MM.1S (cell line): ENCODE measurements around the gene DRD3.

Experiments
- DNase-seq: peaks from one replicate; pipeline ENCODE4 v3.0.0-alpha.2; 2015
- H2AFZ ChIP-seq: fragments of 300-600 bp; sonication (generic); 2 replicates; pipeline ENCODE4 v1.6.0; 2016; ENCODE audit warnings: antibody characterized with exemption, low read length
- H3F3A ChIP-seq: fragments of 300-600 bp; sonication (generic); 2 replicates; pipeline ENCODE4 v1.6.1; 2016; ENCODE audit warnings: mild to moderate bottlenecking, antibody characterized with exemption, low read length, moderate library complexity, mixed read lengths; ENCODE audit not compliant: insufficient read depth
- H3K27ac ChIP-seq: fragments of 300-600 bp; sonication (generic); 2 replicates; pipeline ENCODE4 v1.5.1; 2016; ENCODE audit warnings: mild to moderate bottlenecking, low read length
- H3K27me3 ChIP-seq: fragments of 300-600 bp; sonication (generic); replicated peaks from 2 replicates; pipeline ENCODE4 v1.6.0; 2016; ENCODE audit warnings: low read length; ENCODE audit not compliant: insufficient read depth
- H3K36me3 ChIP-seq: fragments of 300-600 bp; sonication (generic); replicated peaks from 2 replicates; pipeline ENCODE4 v1.6.1; 2016; ENCODE audit warnings: mild to moderate bottlenecking, low read length, mixed read lengths; ENCODE audit not compliant: insufficient read depth
- H3K4me1 ChIP-seq: fragments of 300-600 bp; sonication (generic); 2 replicates; pipeline ENCODE4 v1.6.1; 2016; ENCODE audit warnings: low read length, mixed read lengths
- H3K4me2 ChIP-seq: fragments of 300-600 bp; sonication (generic); 2 replicates; pipeline ENCODE4 v1.6.0; 2016; ENCODE audit warnings: low read depth, low read length
- H3K4me3 ChIP-seq: fragments of 300-600 bp; sonication (generic); 2 replicates; pipeline ENCODE4 v1.5.1; 2016; ENCODE audit warnings: low read length, mixed read lengths
- H3K79me2 ChIP-seq: fragments of 300-600 bp; sonication (generic); 2 replicates; pipeline ENCODE4 v1.6.1; 2016; ENCODE audit warnings: mixed run types, low read length, mixed read lengths
- H3K9ac ChIP-seq: fragments of 300-600 bp; sonication (generic); 2 replicates; pipeline ENCODE4 v1.6.1; 2016; ENCODE audit warnings: low read length, mixed read lengths
- H3K9me2 ChIP-seq: fragments of 300-600 bp; sonication (generic); replicated peaks from 2 replicates; pipeline ENCODE4 v1.6.1; 2016; ENCODE audit warnings: mild to moderate bottlenecking, low read length, mixed read lengths; ENCODE audit not compliant: insufficient read depth
- H3K9me3 ChIP-seq: fragments of 300-600 bp; sonication (generic); replicated peaks from 2 replicates; pipeline ENCODE4 v1.6.1; 2016; ENCODE audit warnings: mild to moderate bottlenecking, low read length, mixed read lengths; ENCODE audit not compliant: insufficient read depth
- H4K20me1 ChIP-seq: fragments of 300-600 bp; sonication (generic); 2 replicates; pipeline ENCODE4 v1.6.1; 2016; ENCODE audit warnings: mild to moderate bottlenecking, low read length, moderate library complexity, mixed read lengths; ENCODE audit not compliant: insufficient read depth
- EZH2 ChIP-seq: fragments of 300-600 bp; sonication (generic); optimal IDR thresholded peaks from 2 replicates; pipeline ENCODE3; 2017; ENCODE audit warnings: low read depth, mild to moderate bottlenecking, antibody characterized with exemption, low read length, mixed read lengths
- EZH2phosphoT487 ChIP-seq: fragments of 300-600 bp; sonication (generic); IDR thresholded peaks from 2 replicates; pipeline ENCODE4 v1.6.1; 2018; ENCODE audit warnings: antibody characterized with exemption, low read length
- TF ChIP-seq, protein P1 (sequence below): fragments of 300-600 bp; sonication (generic); IDR thresholded peaks from 2 replicates; pipeline ENCODE4 v1.5.1; 2016; ENCODE audit warnings: antibody characterized with exemption, low read length, mixed read lengths

Gene DRD3

DNA sequence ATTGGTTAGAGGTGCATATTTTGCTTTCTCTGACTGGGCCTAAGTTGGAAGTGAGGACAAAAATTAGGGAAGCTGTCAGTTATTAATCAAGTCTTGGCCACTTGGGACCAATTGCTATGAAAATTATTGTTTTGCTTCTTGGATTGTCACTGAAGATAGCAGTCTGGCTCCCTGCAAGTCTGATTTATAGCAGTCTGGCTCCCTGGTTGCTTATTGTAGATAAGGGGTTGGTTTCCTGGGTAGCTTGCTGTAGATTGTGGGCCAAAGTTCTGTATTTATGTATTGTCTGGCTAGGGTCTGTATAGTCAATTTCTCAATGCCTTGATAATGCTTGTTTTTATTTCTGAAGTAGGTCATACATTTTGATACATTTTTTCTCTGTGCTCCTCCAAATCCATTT, 13.3 kb upstream of the DRD3 start:
- H3K4me1 ChIP-seq, result no peaks in the 10 kb centered on the region
- no peaks in the 10 kb centered on the region for H3K27me3 ChIP-seq
- H3K9me3 ChIP-seq, result no peaks in the 10 kb centered on the region
- no peak overlapping the region for H3K4me3 ChIP-seq
- TF ChIP-seq EZH2phosphoT487 (no peak), EZH2 (no peak)
- TF ChIP-seq, protein P1, sequence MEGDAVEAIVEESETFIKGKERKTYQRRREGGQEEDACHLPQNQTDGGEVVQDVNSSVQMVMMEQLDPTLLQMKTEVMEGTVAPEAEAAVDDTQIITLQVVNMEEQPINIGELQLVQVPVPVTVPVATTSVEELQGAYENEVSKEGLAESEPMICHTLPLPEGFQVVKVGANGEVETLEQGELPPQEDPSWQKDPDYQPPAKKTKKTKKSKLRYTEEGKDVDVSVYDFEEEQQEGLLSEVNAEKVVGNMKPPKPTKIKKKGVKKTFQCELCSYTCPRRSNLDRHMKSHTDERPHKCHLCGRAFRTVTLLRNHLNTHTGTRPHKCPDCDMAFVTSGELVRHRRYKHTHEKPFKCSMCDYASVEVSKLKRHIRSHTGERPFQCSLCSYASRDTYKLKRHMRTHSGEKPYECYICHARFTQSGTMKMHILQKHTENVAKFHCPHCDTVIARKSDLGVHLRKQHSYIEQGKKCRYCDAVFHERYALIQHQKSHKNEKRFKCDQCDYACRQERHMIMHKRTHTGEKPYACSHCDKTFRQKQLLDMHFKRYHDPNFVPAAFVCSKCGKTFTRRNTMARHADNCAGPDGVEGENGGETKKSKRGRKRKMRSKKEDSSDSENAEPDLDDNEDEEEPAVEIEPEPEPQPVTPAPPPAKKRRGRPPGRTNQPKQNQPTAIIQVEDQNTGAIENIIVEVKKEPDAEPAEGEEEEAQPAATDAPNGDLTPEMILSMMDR, result no peak
- H4K20me1 ChIP-seq, result no peaks in the 10 kb centered on the region
- no peak for DNase-seq
- H3K4me2 ChIP-seq, result no peak overlapping the region
- H3K9me2 ChIP-seq, result no peaks in the 10 kb centered on the region
- no peak overlapping the region for H3K9ac ChIP-seq
- no peak overlapping the region for H3K27ac ChIP-seq
- no peaks in the 10 kb centered on the region for H3F3A ChIP-seq
- no peaks in the 10 kb centered on the region for H3K36me3 ChIP-seq
- H2AFZ ChIP-seq, result no peak overlapping the region
- no peaks in the 10 kb centered on the region for H3K79me2 ChIP-seq

DNA sequence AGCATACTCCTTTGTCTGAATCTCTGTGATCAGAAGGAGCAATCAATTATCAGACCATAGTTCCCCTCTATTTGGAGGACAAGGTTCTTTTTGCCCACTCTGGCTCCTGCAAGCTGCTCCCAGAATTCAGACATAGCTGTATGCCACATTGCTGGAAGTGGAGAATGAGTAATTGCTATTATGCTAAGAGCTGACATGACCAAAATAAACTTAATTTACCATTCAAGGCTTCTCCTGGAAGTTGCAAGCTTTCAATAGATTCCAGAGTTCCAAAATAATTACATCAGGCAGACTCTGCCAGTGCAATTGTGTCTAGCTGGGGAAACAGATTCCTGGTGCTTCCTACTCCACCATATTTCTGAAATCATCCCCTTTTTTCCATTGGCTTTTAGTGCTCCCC, 7.6 kb upstream of the DRD3 start:
- H3F3A ChIP-seq, result no peaks in the 10 kb centered on the region
- no peaks in the 10 kb centered on the region for H3K36me3 ChIP-seq
- H4K20me1 ChIP-seq, result no peaks in the 10 kb centered on the region
- H3K27me3 ChIP-seq, result no peaks in the 10 kb centered on the region
- no peak overlapping the region for H3K9ac ChIP-seq
- no peaks in the 10 kb centered on the region for H3K9me3 ChIP-seq
- H3K79me2 ChIP-seq, result no peaks in the 10 kb centered on the region
- no peak for DNase-seq
- H3K4me3 ChIP-seq, result no peak overlapping the region
- no peak overlapping the region for H3K4me2 ChIP-seq
- H3K27ac ChIP-seq, result no peak overlapping the region
- no peaks in the 10 kb centered on the region for H3K9me2 ChIP-seq
- H3K4me1 ChIP-seq, result no peaks in the 10 kb centered on the region
- TF ChIP-seq EZH2phosphoT487, result no peak
- TF ChIP-seq, protein P1, result no peak
- no peak for TF ChIP-seq EZH2
- no peak overlapping the region for H2AFZ ChIP-seq

DNA sequence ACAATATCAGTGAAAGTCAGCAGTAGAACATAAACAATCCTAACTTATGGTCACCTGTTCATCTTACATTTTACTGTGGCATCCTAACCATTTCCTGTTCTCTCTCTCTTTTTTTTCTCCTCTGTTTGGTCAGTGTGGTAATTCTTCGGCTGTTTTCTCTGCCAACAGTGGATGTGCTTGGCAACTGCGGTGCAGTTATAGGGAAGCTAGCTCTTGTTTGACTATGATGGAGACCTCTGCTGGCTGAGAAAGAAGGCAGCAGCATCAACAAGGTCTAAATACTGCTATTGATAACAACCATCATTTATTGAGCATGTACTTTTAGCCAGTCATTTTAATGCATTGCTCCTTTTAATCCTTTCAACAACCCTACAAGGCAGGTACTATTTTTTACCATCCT, 723 bp upstream of the DRD3 start:
- no peaks in the 10 kb centered on the region for H4K20me1 ChIP-seq
- no peak for DNase-seq
- no peaks in the 10 kb centered on the region for H3K79me2 ChIP-seq
- no peak overlapping the region for H3K27ac ChIP-seq
- no peak overlapping the region for H3K4me3 ChIP-seq
- no peaks in the 10 kb centered on the region for H3K27me3 ChIP-seq
- no peaks in the 10 kb centered on the region for H3K9me2 ChIP-seq
- TF ChIP-seq EZH2 (no peak), EZH2phosphoT487 (no peak)
- TF ChIP-seq, protein P1, result peak; percentile 41
- H3K4me2 ChIP-seq, result no peak overlapping the region
- no peaks in the 10 kb centered on the region for H3F3A ChIP-seq
- no peak overlapping the region for H2AFZ ChIP-seq
- H3K4me1 ChIP-seq, result no peaks in the 10 kb centered on the region
- H3K9ac ChIP-seq, result no peak overlapping the region
- H3K36me3 ChIP-seq, result no peaks in the 10 kb centered on the region
- H3K9me3 ChIP-seq, result no peaks in the 10 kb centered on the region
